Measurements from ENCODE around the gene FILIP1L. TPM values are rescaled to one million over a fixed set of nuclear protein-coding genes. Genes with fewer than 3 reads are reported as not detected.

Gene FILIP1L
- polyA plus RNA-seq, 1 of the 3 experiments (the other 2 are of a cell fraction) = 26.8 TPM

DNA sequence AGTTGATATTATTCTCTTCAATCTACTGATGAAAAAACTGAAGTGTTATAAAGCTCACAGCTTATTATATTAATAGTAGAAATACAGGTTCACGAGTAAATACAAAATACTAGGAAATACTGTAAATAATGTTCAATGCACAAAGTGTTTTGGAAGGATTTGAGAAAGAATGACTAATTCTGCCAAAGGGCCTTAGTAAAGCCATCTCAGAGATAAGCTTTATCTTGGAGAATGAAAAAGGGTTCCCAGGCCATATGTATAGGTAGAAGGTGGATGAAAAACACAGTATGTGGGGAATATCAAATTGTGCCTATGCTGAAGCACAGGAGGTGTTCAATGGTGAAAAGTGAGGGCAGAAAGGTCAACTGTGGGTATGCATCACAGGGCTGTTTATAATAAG lies 173.1 kb downstream of the FILIP1L start:
- CTCF ChIA-PET = no interaction called here
- 92% methylated on average over 1 of the region's 1 CpG for WGBS (ENCODE audit: low lambda C conversion rate)
- POLR2A ChIA-PET = no interaction called here

DNA sequence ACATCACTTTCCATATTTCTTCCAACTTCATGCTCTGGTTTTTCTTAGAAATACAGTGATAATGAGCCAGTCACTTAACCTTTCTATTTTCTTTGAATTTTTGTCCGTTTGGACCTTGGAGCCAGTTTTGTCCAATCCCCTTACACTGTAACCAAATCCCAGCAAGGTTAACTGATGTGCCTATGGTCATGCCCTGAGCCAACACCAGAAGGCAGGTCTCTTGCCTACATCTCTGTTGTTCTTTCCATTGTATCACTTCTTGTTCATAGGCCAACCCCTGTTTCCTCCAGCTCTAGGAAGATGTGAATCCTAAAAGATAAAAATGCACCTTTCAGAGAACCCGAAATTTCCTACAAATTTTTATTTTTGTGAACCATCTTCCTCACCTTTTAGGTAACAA lies 174.0 kb downstream of the FILIP1L start:
- CTCF ChIA-PET = interaction anchor here (1.1 kb wide), 1 partner anchor 144 kb away, joined by 3 read pairs; no protein-coding TSS in a partner anchor
- H3K4me3 ChIP-seq (ENCODE audit: low read depth in 2 of 2, low read length in 1 of 2) = no peak overlapping the region
- no peak for DNase-seq

More for the DNA sequence above, 173.1 kb downstream of the FILIP1L start:
- Histone ChIP-seq H3K4me2 (no peak overlapping the region), H4K20me1 (ENCODE audit: insufficient read depth) (no peaks in the 10 kb centered on the region), H3F3A (replicated peaks; ENCODE audit: insufficient read depth) (no peaks in the 10 kb centered on the region), H3K79me2 (ENCODE audit: insufficient read depth) (no peaks in the 10 kb centered on the region), H3K9me2 (no peaks in the 10 kb centered on the region), H3K4me3 (ENCODE audit: low read depth in 2 of 2, low read length in 1 of 2) (no peak overlapping the region), H3K36me3 (replicated peaks in 1 of 2; ENCODE audit: control insufficient read depth in 1 of 2, insufficient read depth in 2 of 2, low read length in 1 of 2) (no peaks in the 10 kb centered on the region), H3K4me1 (ENCODE audit: control insufficient read depth in 1 of 2, insufficient read depth in 2 of 2, low read depth in 1 of 2, low read length in 1 of 2) (peaks cover 15 to 18% of the 10 kb centered on the region in 2 experiments; a peak in 3 of 4 replicates), H3K27ac (ENCODE audit: low read depth in 2 of 2, low read length in 1 of 2) (no peak overlapping the region), H3K9ac (no peak overlapping the region), H3K27me3 (ENCODE audit: insufficient read depth) (no peaks in the 10 kb centered on the region), H2AFZ (ENCODE audit: low read depth) (no peak overlapping the region), H3K9me3 (no peaks in the 10 kb centered on the region)
- no peak for DNase-seq
- TF ChIP-seq FOXM1 (IDR thresholded peaks at IDR 0.05; ENCODE audit: low read depth) (no peak), MXI1 (IDR thresholded peaks at IDR 0.05; ENCODE audit: low read depth, low read length) (no peak), ELF1 (IDR thresholded peaks at IDR 0.05) (no peak), TEAD4 (IDR thresholded peaks at IDR 0.05; ENCODE audit: borderline replicate concordance, insufficient read depth) (no peak), RAD21 (IDR thresholded peaks at IDR 0.05; ENCODE audit: low read length) (no peak)
- TF ChIP-seq, protein P1, sequence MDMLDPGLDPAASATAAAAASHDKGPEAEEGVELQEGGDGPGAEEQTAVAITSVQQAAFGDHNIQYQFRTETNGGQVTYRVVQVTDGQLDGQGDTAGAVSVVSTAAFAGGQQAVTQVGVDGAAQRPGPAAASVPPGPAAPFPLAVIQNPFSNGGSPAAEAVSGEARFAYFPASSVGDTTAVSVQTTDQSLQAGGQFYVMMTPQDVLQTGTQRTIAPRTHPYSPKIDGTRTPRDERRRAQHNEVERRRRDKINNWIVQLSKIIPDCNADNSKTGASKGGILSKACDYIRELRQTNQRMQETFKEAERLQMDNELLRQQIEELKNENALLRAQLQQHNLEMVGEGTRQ (IDR thresholded peaks at IDR 0.05; ENCODE audit: borderline replicate concordance, low read depth, low read length) = no peak

More for the DNA sequence above, 174.0 kb downstream of the FILIP1L start:
- Histone ChIP-seq H3F3A (replicated peaks; ENCODE audit: insufficient read depth) (peaks cover 3% of the 10 kb centered on the region), H3K9me3 (no peaks in the 10 kb centered on the region), H3K4me2 (no peak overlapping the region), H3K36me3 (replicated peaks in 1 of 2; ENCODE audit: control insufficient read depth in 1 of 2, insufficient read depth in 2 of 2, low read length in 1 of 2) (no peaks in the 10 kb centered on the region), H4K20me1 (ENCODE audit: insufficient read depth) (no peaks in the 10 kb centered on the region), H3K9ac (no peak overlapping the region), H2AFZ (ENCODE audit: low read depth) (no peak overlapping the region), H3K79me2 (ENCODE audit: insufficient read depth) (no peaks in the 10 kb centered on the region), H3K9me2 (no peaks in the 10 kb centered on the region), H3K4me1 (ENCODE audit: control insufficient read depth in 1 of 2, insufficient read depth in 2 of 2, low read depth in 1 of 2, low read length in 1 of 2) (peaks cover 17 to 19% of the 10 kb centered on the region in 2 experiments; a peak in 3 of 4 replicates), H3K27ac (ENCODE audit: low read depth in 2 of 2, low read length in 1 of 2) (no peak overlapping the region; a peak in 1 of 4 replicates), H3K27me3 (ENCODE audit: insufficient read depth) (no peaks in the 10 kb centered on the region)
- TF ChIP-seq, protein P2, sequence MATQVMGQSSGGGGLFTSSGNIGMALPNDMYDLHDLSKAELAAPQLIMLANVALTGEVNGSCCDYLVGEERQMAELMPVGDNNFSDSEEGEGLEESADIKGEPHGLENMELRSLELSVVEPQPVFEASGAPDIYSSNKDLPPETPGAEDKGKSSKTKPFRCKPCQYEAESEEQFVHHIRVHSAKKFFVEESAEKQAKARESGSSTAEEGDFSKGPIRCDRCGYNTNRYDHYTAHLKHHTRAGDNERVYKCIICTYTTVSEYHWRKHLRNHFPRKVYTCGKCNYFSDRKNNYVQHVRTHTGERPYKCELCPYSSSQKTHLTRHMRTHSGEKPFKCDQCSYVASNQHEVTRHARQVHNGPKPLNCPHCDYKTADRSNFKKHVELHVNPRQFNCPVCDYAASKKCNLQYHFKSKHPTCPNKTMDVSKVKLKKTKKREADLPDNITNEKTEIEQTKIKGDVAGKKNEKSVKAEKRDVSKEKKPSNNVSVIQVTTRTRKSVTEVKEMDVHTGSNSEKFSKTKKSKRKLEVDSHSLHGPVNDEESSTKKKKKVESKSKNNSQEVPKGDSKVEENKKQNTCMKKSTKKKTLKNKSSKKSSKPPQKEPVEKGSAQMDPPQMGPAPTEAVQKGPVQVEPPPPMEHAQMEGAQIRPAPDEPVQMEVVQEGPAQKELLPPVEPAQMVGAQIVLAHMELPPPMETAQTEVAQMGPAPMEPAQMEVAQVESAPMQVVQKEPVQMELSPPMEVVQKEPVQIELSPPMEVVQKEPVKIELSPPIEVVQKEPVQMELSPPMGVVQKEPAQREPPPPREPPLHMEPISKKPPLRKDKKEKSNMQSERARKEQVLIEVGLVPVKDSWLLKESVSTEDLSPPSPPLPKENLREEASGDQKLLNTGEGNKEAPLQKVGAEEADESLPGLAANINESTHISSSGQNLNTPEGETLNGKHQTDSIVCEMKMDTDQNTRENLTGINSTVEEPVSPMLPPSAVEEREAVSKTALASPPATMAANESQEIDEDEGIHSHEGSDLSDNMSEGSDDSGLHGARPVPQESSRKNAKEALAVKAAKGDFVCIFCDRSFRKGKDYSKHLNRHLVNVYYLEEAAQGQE (IDR thresholded peaks at IDR 0.05; ENCODE audit: low read depth, low read length) = no peak
- TF ChIP-seq, protein P3, sequence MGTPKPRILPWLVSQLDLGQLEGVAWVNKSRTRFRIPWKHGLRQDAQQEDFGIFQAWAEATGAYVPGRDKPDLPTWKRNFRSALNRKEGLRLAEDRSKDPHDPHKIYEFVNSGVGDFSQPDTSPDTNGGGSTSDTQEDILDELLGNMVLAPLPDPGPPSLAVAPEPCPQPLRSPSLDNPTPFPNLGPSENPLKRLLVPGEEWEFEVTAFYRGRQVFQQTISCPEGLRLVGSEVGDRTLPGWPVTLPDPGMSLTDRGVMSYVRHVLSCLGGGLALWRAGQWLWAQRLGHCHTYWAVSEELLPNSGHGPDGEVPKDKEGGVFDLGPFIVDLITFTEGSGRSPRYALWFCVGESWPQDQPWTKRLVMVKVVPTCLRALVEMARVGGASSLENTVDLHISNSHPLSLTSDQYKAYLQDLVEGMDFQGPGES (IDR thresholded peaks at IDR 0.05; ENCODE audit: low read depth, low read length) = no peak
- no peak for TF ChIP-seq TAF1 (IDR thresholded peaks at IDR 0.05; ENCODE audit: borderline replicate concordance, low read depth, low read length)
- POLR2A ChIA-PET = no interaction called here
- 91% methylated on average over 2 of the region's 2 CpGs for WGBS (ENCODE audit: low lambda C conversion rate)

Measured in SK-N-SH (cell line).